HEK293 (cell line): ENCODE data around the gene MAPRE3.
A peak's percentile ranks its signal among the peaks of the same experiment; 100 is the strongest.

Experiments used
- CTCF ChIA-PET: fragments of 350-600 bp; formaldehyde crosslinking; extraction: SDS; loops from one replicate; lab custom pipeline; 2021; ENCODE audit warnings: antibody characterized with exemption; lab: Yijun Ruan, JAX
- POLR2A ChIA-PET: fragments of 300-600 bp; formaldehyde crosslinking; extraction: SDS; loops from one replicate; lab custom pipeline; 2020; ENCODE audit warnings: antibody characterized with exemption, inconsistent platforms; lab: Yijun Ruan, JAX
- H3K27ac ChIP-seq: fragments of 200-500 bp; sonication (Bioruptor generic); 2 replicates; pipeline ENCODE4 v1.5.1; 2014; ENCODE audit warnings: low read depth, low read length, control low read depth, inconsistent platforms; ENCODE audit errors: extremely low read depth
- H3K36me3 ChIP-seq, 2 experiments: fragments of 200-500 bp in 1 of 2; sonication (Bioruptor generic) in 1 of 2; 1 replicate in 1 of 2; 2 replicates in 1 of 2; pipeline ENCODE4 v1.5.1; 2014 to 2017; ENCODE audit warnings: inconsistent platforms in 2 of 2, low read length in 2 of 2; ENCODE audit not compliant: control insufficient read depth in 2 of 2, insufficient read depth in 1 of 2
- H3K4me1 ChIP-seq: fragments of 200-500 bp; sonication (Bioruptor generic); 2 replicates; pipeline ENCODE4 v1.5.1; 2014; ENCODE audit warnings: mild to moderate bottlenecking, low read length, inconsistent platforms; ENCODE audit not compliant: control insufficient read depth, insufficient read depth
- H3K4me3 ChIP-seq: 2 replicates; pipeline ENCODE4 v1.5.1; 2011; ENCODE audit warnings: low read depth, mild to moderate bottlenecking, control low read depth, low read length, moderate library complexity
- H3K9me3 ChIP-seq: fragments of 200-500 bp; sonication (Bioruptor generic); 2 replicates; pipeline ENCODE4 v1.5.1; 2014; ENCODE audit warnings: low read depth, low read length, inconsistent platforms; ENCODE audit not compliant: control insufficient read depth, insufficient read depth
- HOXD13 ChIP-seq: sonication (generic); formaldehyde crosslinking; IDR thresholded peaks from 2 replicates; pipeline ENCODE4 v1.8.0; 2022; ENCODE audit warnings: missing genetic modification reagents, borderline replicate concordance
- KLF1 ChIP-seq: fragments of 450-650 bp; formaldehyde crosslinking; IDR thresholded peaks from 2 replicates; pipeline ENCODE4 v1.5.1; 2016; ENCODE audit warnings: missing biosample characterization, missing genetic modification characterization
- KLF16 ChIP-seq: fragments of 450-650 bp; formaldehyde crosslinking; IDR thresholded peaks from 2 replicates; pipeline ENCODE4 v1.5.1; 2017; ENCODE audit warnings: missing biosample characterization, missing genetic modification characterization
- KLF7 ChIP-seq: fragments of 450-650 bp; formaldehyde crosslinking; IDR thresholded peaks from 2 replicates; pipeline ENCODE4 v1.5.1; 2016; ENCODE audit warnings: missing biosample characterization, missing genetic modification characterization, borderline replicate concordance
- KLF8 ChIP-seq: fragments of 450-650 bp; formaldehyde crosslinking; IDR thresholded peaks from 2 replicates; pipeline ENCODE4 v1.5.1; 2016; ENCODE audit warnings: missing biosample characterization, missing genetic modification characterization
- MZF1 ChIP-seq: fragments of 450-650 bp; formaldehyde crosslinking; IDR thresholded peaks from 2 replicates; pipeline ENCODE4 v1.5.1; 2017; ENCODE audit warnings: missing biosample characterization, missing genetic modification characterization, borderline replicate concordance
- PRDM1 ChIP-seq: fragments of 450-650 bp; formaldehyde crosslinking; IDR thresholded peaks from 2 replicates; pipeline ENCODE4; 2016; ENCODE audit warnings: missing biosample characterization, missing genetic modification characterization
- SCRT2 ChIP-seq: fragments of 450-650 bp; formaldehyde crosslinking; IDR thresholded peaks from 2 replicates; pipeline ENCODE4 v1.5.1; 2016; ENCODE audit warnings: missing biosample characterization, missing genetic modification characterization
- ZBTB20 ChIP-seq: fragments of 450-650 bp; formaldehyde crosslinking; IDR thresholded peaks from 2 replicates; pipeline ENCODE4 v1.5.1; 2016; ENCODE audit warnings: missing biosample characterization, missing genetic modification characterization
- ZBTB21 ChIP-seq: fragments of 450-650 bp; formaldehyde crosslinking; IDR thresholded peaks from 2 replicates; pipeline ENCODE4 v1.5.1; 2017; ENCODE audit warnings: missing biosample characterization, missing genetic modification characterization
- ZBTB8A ChIP-seq: fragments of 450-650 bp; formaldehyde crosslinking; IDR thresholded peaks from 2 replicates; pipeline ENCODE4 v1.5.1; 2016; ENCODE audit warnings: missing biosample characterization, missing genetic modification characterization
- ZFHX2 ChIP-seq: fragments of 450-650 bp; formaldehyde crosslinking; conservative IDR thresholded peaks from 2 replicates; pipeline ENCODE4 v1.5.1; 2016; ENCODE audit warnings: missing biosample characterization, missing genetic modification characterization
- ZNF138 ChIP-seq: fragments of 450-650 bp; formaldehyde crosslinking; IDR thresholded peaks from 2 replicates; pipeline ENCODE4 v1.5.1; 2016; ENCODE audit warnings: missing biosample characterization, missing genetic modification characterization, borderline replicate concordance
- ZNF140 ChIP-seq: fragments of 450-650 bp; formaldehyde crosslinking; IDR thresholded peaks from 2 replicates; pipeline ENCODE4 v1.5.1; 2016; ENCODE audit warnings: missing biosample characterization, missing genetic modification characterization
- ZNF155 ChIP-seq: fragments of 450-650 bp; formaldehyde crosslinking; IDR thresholded peaks from 2 replicates; pipeline ENCODE4 v1.5.1; 2016; ENCODE audit warnings: missing biosample characterization, missing genetic modification characterization
- ZNF221 ChIP-seq: fragments of 450-650 bp; formaldehyde crosslinking; IDR thresholded peaks from 2 replicates; pipeline ENCODE4 v1.5.1; 2017; ENCODE audit warnings: missing biosample characterization, missing genetic modification characterization, borderline replicate concordance
- ZNF416 ChIP-seq: fragments of 450-650 bp; formaldehyde crosslinking; IDR thresholded peaks from 2 replicates; pipeline ENCODE4 v1.5.1; 2016; ENCODE audit warnings: missing biosample characterization, missing genetic modification characterization
- ZNF48 ChIP-seq: fragments of 450-650 bp; formaldehyde crosslinking; IDR thresholded peaks from 2 replicates; pipeline ENCODE4 v1.5.1; 2016; ENCODE audit warnings: missing biosample characterization, missing genetic modification characterization
- ZNF529 ChIP-seq: fragments of 450-650 bp; formaldehyde crosslinking; IDR thresholded peaks from 2 replicates; pipeline ENCODE4 v1.5.1; 2017; ENCODE audit warnings: missing genetic modification characterization, missing biosample characterization; ENCODE audit not compliant: insufficient replicate concordance
- ZNF549 ChIP-seq: fragments of 450-650 bp; IDR thresholded peaks from 2 replicates; pipeline ENCODE4 v1.5.1; 2018; ENCODE audit warnings: missing biosample characterization, missing genetic modification characterization, mild to moderate bottlenecking, inconsistent platforms, moderate library complexity
- ZNF558 ChIP-seq: fragments of 450-650 bp; formaldehyde crosslinking; IDR thresholded peaks from 2 replicates; pipeline ENCODE4 v1.5.1; 2016; ENCODE audit warnings: missing biosample characterization, missing genetic modification characterization
- ZNF561 ChIP-seq: fragments of 450-650 bp; IDR thresholded peaks from 2 replicates; pipeline ENCODE4 v1.5.1; 2018; ENCODE audit warnings: missing biosample characterization, missing genetic modification characterization, borderline replicate concordance
- ZNF585B ChIP-seq: fragments of 450-650 bp; formaldehyde crosslinking; IDR thresholded peaks from 2 replicates; pipeline ENCODE4 v1.5.1; 2016; ENCODE audit warnings: missing biosample characterization, missing genetic modification characterization
- ZNF747 ChIP-seq: fragments of 450-650 bp; formaldehyde crosslinking; IDR thresholded peaks from 2 replicates; pipeline ENCODE4 v1.5.1; 2016; ENCODE audit warnings: missing biosample characterization, missing genetic modification characterization
- ZNF791 ChIP-seq: fragments of 450-650 bp; formaldehyde crosslinking; IDR thresholded peaks from 2 replicates; pipeline ENCODE4 v1.5.1; 2016; ENCODE audit warnings: missing biosample characterization, missing genetic modification characterization
- ZNF843 ChIP-seq: fragments of 450-650 bp; formaldehyde crosslinking; IDR thresholded peaks from 2 replicates; pipeline ENCODE4 v1.5.1; 2016; ENCODE audit warnings: missing biosample characterization, missing genetic modification characterization
- TF ChIP-seq, protein P1 (sequence below): sonication (generic); formaldehyde crosslinking; IDR thresholded peaks from 2 replicates; pipeline ENCODE4 v1.8.1; 2022; ENCODE audit warnings: mild to moderate bottlenecking, moderate library complexity, missing genetic modification reagents
- TF ChIP-seq, protein P2 (sequence below): fragments of 450-650 bp; formaldehyde crosslinking; IDR thresholded peaks from 2 replicates; pipeline ENCODE4 v1.5.1; 2016; ENCODE audit warnings: missing biosample characterization, missing genetic modification characterization, low read depth

Gene MAPRE3

DNA sequence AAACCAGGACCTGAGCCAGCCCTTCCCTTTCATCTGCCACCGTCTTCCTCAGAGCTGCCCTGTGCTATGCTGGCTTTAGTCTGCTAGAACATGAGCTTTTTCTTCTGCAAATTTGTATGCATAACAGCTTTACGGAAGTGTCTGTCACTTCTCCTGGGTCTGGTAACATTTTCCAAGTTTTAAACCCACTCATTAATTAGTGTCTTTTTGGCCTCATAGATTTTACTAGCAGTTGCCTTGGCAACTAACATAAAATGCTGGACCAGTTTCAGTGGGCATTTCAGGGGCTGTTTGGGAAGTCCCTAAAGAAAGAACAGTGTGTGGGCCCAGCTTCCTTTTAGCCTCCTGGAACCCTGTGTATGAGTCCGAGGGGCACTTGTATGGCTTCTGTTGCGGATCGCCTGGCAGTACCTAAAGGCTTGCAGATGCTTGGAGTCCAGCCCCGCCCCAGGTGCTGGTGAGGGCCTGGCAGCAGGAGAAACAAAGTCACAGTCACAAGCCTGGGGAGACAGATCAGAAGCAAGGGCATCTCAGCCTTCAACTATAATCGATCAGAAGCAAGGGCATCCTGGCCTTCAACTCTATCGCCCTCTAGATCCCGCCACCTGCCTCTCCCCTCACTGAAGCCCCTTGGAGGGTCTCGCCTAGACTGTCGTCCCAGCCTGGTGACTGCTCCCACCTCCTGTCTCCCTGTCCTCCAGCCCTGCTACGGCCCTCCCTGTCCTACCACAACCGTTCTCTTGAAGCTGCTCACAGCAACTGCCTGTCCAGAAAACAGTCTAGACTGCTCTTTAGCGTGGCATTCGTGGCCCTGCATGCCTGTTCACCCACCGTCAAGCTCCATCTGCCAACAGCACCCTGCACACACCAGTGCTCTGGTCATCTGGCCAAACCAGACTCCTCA is 36.8 kb upstream of the MAPRE3 start:
- ChIA-PET CTCF (interaction anchor here (0.7 to 3.7 kb wide), 6 partner anchors 9 to 87 kb away, joined by 4 to 22 read pairs (median 8); no protein-coding TSS in a partner anchor), POLR2A (interaction anchor here (0.6 kb wide), 1 partner anchor 963 kb away, joined by 3 read pairs; no protein-coding TSS in a partner anchor)
- no peaks in the 10 kb centered on the region for H3K9me3 ChIP-seq

DNA sequence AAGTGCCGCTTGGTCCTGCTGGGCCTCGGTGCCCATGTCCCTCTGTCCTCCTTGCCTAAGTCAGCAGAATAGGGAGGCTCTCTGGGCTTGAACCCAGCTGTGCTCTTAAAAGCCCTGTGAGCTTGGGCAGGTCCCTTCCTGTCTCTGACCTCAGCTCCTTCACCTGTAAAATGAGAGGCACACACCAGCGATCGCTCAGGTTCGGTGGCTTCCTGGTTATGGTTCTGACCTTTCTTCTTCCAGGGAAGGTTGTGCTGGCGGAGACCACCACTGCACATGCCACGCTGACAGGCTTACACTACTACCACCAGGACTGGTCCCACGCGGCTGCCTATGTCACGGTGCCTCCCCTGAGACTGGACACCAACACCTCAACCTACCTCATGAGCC is 36.1 kb upstream of the MAPRE3 start:
- H3K9me3 ChIP-seq = no peaks in the 10 kb centered on the region
- no peak overlapping the region for H3K27ac ChIP-seq
- H3K4me3 ChIP-seq = no peak overlapping the region
- no peaks in the 10 kb centered on the region for H3K4me1 ChIP-seq
- CTCF ChIA-PET = interaction anchor here (0.8 to 3.7 kb wide), 4 partner anchors 9 to 88 kb away, joined by 3 to 22 read pairs (median 12); no protein-coding TSS in a partner anchor
- TF ChIP-seq ZNF843 (tag by site-specific recombination) = no peak
- no peak for TF ChIP-seq ZBTB20
- no peak for TF ChIP-seq ZBTB21
- no peak for TF ChIP-seq ZNF155 (tag by site-specific recombination)
- no peak for TF ChIP-seq ZNF529
- TF ChIP-seq ZFHX2 (tag by site-specific recombination) = no peak
- TF ChIP-seq, all 188 proteins: peak for 0
- POLR2A ChIA-PET = no interaction called here
- H3K36me3 ChIP-seq = peaks cover 3 to 52% of the 10 kb centered on the region in 2 experiments; a peak in 2 of 3 replicates

More for the DNA sequence above, 36.8 kb upstream of the MAPRE3 start:
- H3K27ac ChIP-seq = no peak overlapping the region
- peaks cover 0 to 48% of the 10 kb centered on the region in 2 experiments; a peak in 2 of 3 replicates for H3K36me3 ChIP-seq
- H3K4me3 ChIP-seq = no peak overlapping the region
- no peak for TF ChIP-seq MZF1 (tag by site-specific recombination)
- no peak for TF ChIP-seq SCRT2
- no peak for TF ChIP-seq ZNF140 (tag by site-specific recombination)
- no peak for TF ChIP-seq KLF8
- TF ChIP-seq ZNF549 (tag by site-specific recombination) = no peak
- no peak for TF ChIP-seq ZNF791 (tag by site-specific recombination)
- TF ChIP-seq ZNF221 (tag by site-specific recombination) = no peak
- no peak for TF ChIP-seq ZNF561
- TF ChIP-seq KLF16 = no peak
- TF ChIP-seq, protein P1, sequence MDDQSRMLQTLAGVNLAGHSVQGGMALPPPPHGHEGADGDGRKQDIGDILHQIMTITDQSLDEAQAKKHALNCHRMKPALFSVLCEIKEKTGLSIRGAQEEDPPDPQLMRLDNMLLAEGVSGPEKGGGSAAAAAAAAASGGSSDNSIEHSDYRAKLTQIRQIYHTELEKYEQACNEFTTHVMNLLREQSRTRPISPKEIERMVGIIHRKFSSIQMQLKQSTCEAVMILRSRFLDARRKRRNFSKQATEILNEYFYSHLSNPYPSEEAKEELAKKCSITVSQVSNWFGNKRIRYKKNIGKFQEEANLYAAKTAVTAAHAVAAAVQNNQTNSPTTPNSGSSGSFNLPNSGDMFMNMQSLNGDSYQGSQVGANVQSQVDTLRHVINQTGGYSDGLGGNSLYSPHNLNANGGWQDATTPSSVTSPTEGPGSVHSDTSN (CRISPR knock-in tag) = no peak
- TF ChIP-seq KLF1 (tag by site-specific recombination) = no peak
- no peak for TF ChIP-seq ZNF747
- TF ChIP-seq HOXD13 (CRISPR knock-in tag) = no peak
- no peak for TF ChIP-seq KLF7 (tag by site-specific recombination)
- TF ChIP-seq ZNF558 = no peak
- no peak for TF ChIP-seq ZNF416 (tag by site-specific recombination)
- no peak for TF ChIP-seq ZBTB8A
- H3K4me1 ChIP-seq = no peaks in the 10 kb centered on the region

DNA sequence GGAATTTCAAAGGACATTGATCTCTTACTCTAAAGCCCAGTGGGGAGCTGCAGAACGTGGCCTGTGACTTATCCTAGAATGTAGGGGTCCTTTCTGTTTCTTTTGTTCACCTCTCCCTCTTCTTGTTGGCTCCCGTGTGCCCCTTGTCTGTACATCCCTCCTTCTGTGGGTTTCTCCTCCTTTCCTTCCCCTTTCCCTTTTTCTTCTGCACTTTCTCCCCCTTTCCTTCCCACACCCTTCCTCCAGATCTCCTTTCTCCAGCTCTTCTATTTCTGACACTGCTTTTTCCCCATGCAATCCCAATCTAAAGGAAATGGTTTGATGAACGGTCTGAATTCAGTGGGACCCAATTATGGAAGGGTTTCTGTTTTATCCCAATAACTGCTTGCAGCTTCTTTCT is 35.5 kb upstream of the MAPRE3 start:
- Histone ChIP-seq H3K9me3 (no peaks in the 10 kb centered on the region), H3K36me3 (peaks cover 3 to 52% of the 10 kb centered on the region in 2 experiments; a peak in 2 of 3 replicates), H3K4me1 (no peaks in the 10 kb centered on the region)
- TF ChIP-seq ZNF138 = no peak
- no peak for TF ChIP-seq KLF16
- no peak for TF ChIP-seq ZNF48
- TF ChIP-seq, protein P2, sequence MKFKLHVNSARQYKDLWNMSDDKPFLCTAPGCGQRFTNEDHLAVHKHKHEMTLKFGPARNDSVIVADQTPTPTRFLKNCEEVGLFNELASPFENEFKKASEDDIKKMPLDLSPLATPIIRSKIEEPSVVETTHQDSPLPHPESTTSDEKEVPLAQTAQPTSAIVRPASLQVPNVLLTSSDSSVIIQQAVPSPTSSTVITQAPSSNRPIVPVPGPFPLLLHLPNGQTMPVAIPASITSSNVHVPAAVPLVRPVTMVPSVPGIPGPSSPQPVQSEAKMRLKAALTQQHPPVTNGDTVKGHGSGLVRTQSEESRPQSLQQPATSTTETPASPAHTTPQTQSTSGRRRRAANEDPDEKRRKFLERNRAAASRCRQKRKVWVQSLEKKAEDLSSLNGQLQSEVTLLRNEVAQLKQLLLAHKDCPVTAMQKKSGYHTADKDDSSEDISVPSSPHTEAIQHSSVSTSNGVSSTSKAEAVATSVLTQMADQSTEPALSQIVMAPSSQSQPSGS = no peak
- peak; percentile 99 for TF ChIP-seq PRDM1 (tag by site-specific recombination)
- TF ChIP-seq ZNF585B = no peak
- TF ChIP-seq, all 188 proteins: peak for 1
- Histone ChIP-seq H3K27ac (no peak overlapping the region), H3K4me3 (no peak overlapping the region)
- ChIA-PET CTCF (interaction anchor here (0.8 to 3.7 kb wide), 5 partner anchors 8 to 89 kb away, joined by 3 to 22 read pairs (median 15); no protein-coding TSS in a partner anchor), POLR2A (no interaction called here)
